NCI-H2171 treated with DMSO at 0.1 percent for 48 hours (cell line): ENCODE results near the gene UPK1A.

Source experiments
- DNase-seq: peaks from one replicate; lab custom pipeline; 2025; lab: John Stamatoyannopoulos, UW

The UPK1A gene

GRCh38 chr19:35692010-35692409, 25.7 kb downstream of the UPK1A start:
- no peak for DNase-seq

DNA sequence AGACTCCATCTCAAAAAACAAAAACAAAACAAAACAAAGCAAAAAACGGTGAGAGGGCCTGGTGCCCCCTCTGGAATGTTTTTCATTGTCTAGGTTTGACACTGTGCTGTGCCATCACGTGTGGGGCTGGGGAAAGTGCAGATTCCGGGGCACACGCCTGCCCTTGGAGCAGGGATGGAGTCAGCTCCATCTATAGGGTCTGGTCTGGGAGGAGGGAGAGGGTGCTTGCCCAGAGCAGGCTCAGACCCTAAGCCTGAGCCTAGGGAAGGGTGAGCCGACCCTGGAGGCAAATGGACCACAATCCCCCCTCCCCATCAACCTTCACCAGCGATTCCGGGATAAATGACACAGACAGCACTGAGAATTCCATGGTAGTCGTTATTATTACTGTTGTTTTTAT, 27.1 kb downstream of the UPK1A start:
- no peak for DNase-seq

DNA sequence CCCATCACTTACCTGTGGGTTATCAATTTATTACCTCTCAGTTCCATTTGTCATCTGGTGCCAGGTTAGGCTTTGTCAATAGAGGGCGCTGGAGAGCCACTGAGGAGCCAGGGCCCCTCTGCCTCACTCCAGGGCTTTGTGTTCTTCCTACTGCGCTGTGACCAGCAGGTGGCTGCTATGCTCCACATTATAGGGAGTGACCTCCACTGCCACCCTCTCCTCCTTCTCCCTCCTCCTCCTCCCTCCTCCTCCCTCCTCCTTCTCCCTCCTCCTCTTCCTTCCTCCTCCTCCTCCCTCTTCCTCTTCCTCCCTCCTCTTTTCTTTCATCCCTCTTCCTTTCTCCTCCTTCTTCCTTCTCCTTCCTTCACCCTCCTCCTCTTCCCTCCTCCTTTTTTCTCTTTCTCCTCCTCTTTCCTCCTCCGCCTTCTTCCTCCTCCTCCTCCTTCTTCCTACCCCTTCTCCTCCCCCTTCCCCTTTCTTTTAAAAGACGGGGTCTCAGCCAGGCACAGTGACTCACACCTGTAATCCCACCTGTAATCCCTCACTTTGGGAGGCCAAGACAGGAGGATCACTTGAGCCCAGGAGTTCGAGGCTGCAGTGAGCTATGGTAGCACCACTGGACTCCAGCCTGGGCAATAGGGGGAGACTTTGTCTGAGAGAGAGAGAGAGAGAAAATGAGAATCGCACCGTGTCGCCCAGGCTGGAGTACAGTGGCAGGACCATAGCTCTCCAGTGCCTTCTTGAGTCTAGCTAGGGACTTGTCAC, 27.7 kb downstream of the UPK1A start:
- DNase-seq, result peak; percentile 87

GRCh38 chr19:35695895-35696422, 29.6 kb downstream of the UPK1A start:
- no peak for DNase-seq

GRCh38 chr19:35696835-35697234, 30.5 kb downstream of the UPK1A start:
- DNase-seq, result no peak

DNA sequence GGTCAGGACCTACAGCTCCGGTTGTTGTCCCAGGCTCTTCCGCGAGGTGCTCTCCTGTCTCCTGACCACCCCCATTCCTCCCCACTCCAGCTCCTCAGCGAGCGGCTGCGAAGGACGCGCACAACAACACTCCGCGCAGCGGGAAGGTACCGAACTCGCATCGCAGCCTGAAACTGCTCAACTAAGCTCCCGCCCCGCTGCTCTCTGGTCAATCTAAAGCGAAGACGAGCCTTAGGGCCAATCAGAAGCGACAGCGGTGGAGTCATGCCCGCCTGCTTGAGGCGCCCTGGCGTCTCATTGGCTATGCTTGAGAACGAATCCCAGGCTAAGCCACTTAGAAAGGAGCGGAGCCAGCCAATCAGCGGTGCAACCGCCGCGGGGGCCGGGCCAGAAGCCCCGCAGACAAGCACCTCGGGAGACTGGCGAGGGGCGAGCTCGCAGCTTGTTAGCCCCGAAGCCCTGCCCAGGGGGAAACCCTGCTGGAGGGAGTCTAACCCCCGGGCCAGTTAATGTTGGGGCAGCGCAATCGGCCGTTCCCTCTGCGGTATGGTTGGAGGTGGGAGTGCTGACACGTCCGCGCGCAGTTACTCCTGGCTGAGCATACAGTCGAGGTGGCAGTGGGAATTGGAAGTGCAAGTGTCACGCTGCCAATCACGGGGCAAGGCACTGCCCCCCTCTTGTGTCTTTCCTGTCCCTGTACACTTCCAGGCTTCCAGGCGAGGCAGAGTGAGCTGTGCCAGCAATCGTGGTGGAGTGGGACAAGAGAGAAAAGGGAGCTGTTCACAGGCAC, 36.1 kb downstream of the UPK1A start:
- peak; percentile 99 for DNase-seq

DNA sequence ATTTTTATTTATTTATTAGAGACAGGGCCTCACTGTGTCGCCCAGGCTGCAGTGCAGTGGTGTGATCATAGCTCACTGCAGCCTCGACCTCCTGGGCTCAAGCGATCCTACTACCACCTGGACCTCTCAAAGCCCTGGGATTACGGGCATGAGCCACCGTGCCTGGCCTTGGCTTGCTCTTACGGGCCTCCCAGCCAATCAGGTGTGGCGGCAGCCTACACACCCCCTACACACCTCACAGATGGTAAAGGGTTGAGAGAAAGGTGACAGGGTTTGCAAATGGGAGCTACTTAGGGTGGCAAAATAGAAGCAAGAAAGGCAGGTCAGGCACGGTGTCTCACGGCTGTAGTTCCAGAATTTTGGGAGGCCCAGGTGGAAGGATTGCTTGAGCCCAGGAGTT, 37.0 kb downstream of the UPK1A start:
- DNase-seq, result peak; percentile 17

GRCh38 chr19:35704218-35704617, 37.9 kb downstream of the UPK1A start, which contains the start of gene ZBTB32:
Gene ZBTB32, plus strand, starts transcription at chr19:35704558. Its CDS starts 10,069 bp downstream, at chr19:35714627.
- DNase-seq, result no peak

DNA sequence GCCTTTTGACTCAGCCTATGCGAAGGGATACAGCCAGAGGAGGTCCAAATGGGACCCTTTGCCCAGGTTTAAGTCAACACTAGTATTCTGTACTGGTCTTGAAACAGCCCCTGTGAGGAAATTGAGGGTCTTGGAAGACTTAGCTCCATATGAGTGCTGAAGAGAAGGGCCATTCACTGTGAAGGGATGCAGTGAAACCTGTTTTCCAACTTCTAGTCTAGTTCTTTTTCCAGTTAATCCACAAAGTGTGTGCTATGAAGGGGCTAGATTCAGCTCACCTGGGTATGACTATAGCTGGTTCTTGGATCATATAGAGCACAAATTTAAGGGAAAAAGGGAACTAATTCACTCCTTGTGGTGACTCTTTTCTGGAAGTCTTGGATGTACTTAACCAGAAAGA, 42.1 kb downstream of the UPK1A start:
- no peak for DNase-seq

DNA sequence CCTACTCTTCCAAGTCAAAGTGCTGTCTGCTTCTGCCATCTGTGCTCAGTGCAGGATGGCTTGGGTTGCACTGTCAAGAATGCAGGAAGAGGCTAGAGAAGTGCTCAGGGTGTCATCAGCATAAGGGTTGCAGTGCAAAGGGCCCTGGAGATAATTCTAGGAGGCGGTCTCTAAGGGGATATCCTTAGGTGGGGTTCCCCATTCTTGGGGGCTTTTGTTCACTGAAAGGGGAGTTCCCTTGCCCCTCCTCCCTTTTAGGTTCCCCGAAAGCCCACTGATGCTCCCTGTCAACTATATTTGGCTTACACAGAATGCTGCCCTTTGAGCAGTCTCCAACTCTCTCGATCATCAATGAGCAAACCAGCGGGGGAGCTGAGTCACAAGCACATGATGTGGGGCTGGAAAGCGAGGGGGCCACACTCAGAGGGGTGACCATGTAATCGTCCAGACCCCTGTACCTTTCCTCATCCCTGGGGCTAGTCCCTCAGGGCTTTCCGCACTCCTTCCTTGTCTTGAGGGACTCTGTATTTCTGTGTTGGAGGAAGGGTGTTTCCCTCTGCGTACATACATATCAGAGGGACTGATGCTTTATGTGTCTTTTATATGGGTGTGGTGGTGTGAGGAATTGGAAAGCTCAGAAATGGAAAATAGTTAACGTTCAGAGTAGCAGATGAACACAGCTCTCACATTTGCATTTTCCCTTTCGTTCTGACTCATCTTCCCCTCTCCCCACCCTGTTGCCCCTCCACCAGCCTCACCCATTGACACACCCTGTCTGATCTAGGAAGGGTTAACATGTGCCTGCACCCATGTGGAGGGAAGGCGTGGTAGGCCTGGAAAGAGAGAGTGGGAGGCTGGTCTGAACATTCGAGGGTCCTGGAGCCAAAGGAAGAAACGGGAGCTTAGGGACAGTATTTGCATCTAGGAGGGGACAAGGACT, 44.7 kb downstream of the UPK1A start:
- DNase-seq, result peak; percentile 9

GRCh38 chr19:35712567-35713505, 46.5 kb downstream of the UPK1A start:
- DNase-seq, result no peak

DNA sequence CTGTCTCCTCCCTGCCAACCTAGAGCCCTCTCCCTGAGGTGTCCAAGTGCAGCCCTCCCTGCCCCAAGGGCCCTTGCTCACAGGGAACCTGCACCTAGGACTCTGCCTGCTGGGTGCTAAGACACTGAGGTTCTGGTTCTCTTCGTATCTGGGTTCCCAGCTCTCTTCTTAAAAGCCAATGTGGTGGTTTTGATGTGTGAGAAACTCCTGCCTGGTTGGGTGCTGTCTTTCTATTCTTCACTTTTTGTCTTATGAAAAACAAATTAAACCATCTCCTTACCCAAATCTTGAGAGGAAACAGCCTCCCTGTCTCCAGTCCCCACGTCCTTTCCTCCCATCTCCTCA, 47.2 kb downstream of the UPK1A start:
- no peak for DNase-seq

GRCh38 chr19:35713904-35714495, 47.7 kb downstream of the UPK1A start:
- DNase-seq, result no peak

- no peak for DNase-seq
Observed at GRCh38 chr19:35714601-35715354, 48.5 kb downstream of the UPK1A start.

- no peak for DNase-seq
Observed at GRCh38 chr19:35715355-35715809, 49.1 kb downstream of the UPK1A start.

- peak; percentile 37 for DNase-seq
Observed at GRCh38 chr19:35715981-35716800, 49.9 kb downstream of the UPK1A start.

DNA sequence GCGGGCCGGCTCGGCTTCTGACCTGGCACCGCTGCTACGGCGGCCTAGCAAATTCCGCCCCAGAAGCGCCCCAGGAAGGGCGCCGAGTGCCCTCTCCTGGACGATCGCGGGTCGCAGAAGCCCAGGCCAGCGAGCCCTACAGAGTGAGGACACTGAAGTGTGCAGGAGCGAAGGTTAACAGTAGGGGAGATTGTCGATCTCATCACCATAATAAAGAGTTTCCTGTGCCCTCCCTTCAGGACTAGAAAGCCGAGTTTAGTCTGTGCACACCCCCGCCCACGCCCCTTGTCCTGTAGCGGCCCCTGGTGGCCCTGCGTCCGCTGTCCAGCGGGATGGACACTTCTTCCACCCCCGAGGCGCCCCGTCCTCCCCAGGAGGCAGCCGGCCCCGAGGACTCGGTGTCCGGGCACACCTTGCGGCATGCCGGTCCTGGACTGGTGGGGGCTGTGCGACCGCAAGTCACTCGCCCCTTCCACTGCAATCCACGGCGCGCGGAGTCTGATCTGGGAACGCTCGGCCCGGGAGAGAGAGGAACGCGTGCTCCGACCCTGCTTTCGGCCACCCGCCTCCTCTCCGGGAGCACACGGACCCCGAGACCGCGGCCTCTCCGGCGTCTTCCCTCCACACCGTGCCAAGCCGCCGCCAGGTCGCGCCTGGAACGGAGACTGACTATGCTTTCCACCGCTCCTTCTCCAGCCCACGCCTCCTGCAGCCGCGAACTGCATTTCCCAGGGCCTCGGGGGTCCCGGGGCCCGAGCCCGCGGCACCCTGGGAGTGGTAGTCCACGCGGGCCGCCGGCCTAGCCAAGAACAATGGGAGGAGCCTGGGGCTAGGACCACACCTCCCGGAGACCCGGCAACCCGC, 50.7 kb downstream of the UPK1A start:
- peak; percentile 97 for DNase-seq
